ENCODE results near the gene USP9X. TPM values are rescaled to one million over a fixed set of nuclear protein-coding genes. Genes with fewer than 3 reads are reported as not detected.
A peak's percentile ranks its signal among the peaks of the same experiment; 100 is the strongest.
"Not testable (repeated sequence)": the region's sequence is repeated elsewhere in the genome, so short reads cannot be mapped to it uniquely, and the experiment has no call there.

Gene USP9X
- total RNA-seq, 8 experiments from 2014 or later = 52.5 to 97.8 (median 61.2) TPM

DNA sequence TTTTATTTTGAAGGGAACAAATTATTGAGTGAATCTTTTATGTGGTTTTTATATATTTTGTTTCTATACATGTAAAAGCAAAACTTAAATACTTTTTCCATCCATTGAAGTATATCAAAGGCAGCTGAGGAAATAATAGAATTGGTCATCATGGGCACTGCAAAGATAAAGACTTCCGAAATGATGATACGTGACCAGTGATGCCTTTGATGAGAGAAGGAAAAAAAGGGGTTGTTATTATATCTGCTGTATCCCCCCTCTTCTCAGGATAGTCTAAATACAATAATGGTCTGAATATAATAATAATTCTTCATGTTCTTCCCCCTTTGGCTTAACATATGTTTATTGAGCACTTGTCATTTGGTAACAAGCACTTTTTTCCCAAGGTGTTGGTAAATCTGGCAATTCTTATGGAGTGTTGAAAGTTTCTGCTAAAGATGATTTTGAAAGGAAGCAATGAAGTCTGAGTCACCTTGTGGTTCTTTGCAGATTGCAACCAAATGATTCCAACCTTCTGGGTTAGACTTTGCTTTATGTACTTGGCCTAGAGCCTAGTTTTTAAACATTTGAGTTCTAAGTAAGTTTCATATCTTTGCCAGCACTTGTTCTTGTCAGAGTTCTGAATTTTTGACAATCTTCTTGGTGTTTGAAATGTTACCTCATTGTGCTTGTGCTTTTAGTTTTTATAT, 60.8 kb downstream of the USP9X start:
- ATAC-seq (replicated peaks in 6 of 8) = peak in 2 of 8 experiments; percentile 38 to 54

DNA sequence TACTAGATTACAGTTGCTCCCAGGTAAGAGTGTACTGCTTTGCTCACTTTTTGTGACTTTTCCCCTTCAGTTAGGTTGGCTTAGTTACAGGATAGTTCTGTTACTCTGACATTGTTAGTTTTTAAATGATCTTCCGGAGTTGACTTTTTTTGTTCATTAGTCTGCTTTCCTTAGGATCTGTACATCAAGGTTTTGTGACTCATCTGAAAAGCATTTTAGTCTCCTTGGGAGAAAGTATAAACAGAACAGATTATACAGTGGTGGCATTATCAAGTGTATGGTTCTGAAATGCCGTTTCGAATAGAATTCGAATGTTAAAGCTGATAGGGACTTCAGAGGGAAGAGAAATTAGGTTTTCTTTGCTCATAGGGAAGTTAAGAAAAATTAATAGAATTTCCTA, 63.3 kb downstream of the USP9X start:
- Histone ChIP-seq H3K4me3 (no peak overlapping the region), H3K4me1 (replicated peaks in 1 of 2) (no peaks in the 10 kb centered on the region), H3K27ac (no peak overlapping the region)
- WGBS, 10 experiments = 65 to 100% (median 93%) methylated on average over 1 to 4 of the region's 4 CpGs; no CpG with 5 or more reads in 5 of the 10 experiments
- no peak for ATAC-seq (replicated peaks in 6 of 8)
- in situ Hi-C loops (cut with MboI; ENCODE audit: low pct_unique_long_range_greater_than_20kb in 2 of 9, low sequenced_read_pairs in 9 of 9, unreplicated experiment in 9 of 9) = no loop called here

More for the DNA sequence above, 60.8 kb downstream of the USP9X start:
- Histone ChIP-seq H3K4me1 (replicated peaks in 1 of 2) (no peaks in the 10 kb centered on the region), H3K4me3 (no peak overlapping the region), H3K27ac (no peak overlapping the region)
- WGBS, 10 experiments = 65 to 94% methylated on average over 2 of the region's 2 CpGs; no CpG with 5 or more reads in 8 of the 10 experiments
- in situ Hi-C loops (cut with MboI; ENCODE audit: low pct_unique_long_range_greater_than_20kb in 2 of 9, low sequenced_read_pairs in 9 of 9, unreplicated experiment in 9 of 9) = no loop called here

DNA sequence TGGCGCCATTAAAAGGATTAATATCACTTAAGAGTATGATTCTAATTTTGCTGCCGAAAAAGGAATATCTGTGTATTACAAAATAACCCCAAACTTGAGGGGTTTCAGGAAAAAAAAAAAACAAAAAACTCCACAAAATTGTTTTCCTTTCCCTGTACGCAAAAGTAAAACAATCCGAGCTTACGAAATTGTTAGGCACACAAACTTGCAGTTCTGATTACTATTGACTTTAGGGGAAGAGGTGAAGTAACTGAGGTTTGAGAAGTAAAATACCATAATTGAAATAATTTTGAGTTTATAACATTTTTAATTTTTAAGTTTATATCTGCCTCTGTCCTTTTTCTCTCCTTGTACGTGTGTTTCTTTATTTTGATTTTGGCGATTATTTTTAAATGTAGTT, 64.8 kb downstream of the USP9X start:
- H3K27ac ChIP-seq = no peak overlapping the region
- H3K4me3 ChIP-seq = no peak overlapping the region
- in situ Hi-C loops (cut with MboI; ENCODE audit: low pct_unique_long_range_greater_than_20kb in 2 of 9, low sequenced_read_pairs in 9 of 9, unreplicated experiment in 9 of 9) = no loop called here
- no peaks in the 10 kb centered on the region for H3K4me1 ChIP-seq (replicated peaks in 1 of 2)
- no peak for ATAC-seq (replicated peaks in 6 of 8)
- 67 to 100% (median 81%) methylated on average over 2 to 7 of the region's 7 CpGs; no CpG with 5 or more reads in 1 of the 10 experiments for WGBS, 10 experiments

DNA sequence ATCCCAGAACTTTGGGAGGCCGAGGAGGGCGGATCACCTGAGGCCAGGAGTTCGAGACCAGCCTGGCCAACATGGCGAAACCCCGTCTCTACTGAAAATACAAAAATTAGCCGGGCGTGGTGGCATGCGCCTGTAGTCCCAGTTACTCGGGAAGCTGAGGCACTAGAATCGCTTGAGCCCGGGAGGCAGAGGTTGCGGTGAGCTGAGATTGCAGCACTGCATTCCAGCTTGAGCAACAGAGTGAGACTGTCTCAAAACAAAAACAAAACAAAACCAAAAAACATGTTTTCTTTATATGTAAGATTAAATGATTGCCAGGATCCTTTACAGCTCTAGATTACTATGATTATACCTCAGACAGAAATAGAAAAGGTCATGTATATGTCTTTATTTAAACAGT, 66.5 kb downstream of the USP9X start:
- H3K4me3 ChIP-seq; ATAC-seq (replicated peaks in 6 of 8); H3K4me1 ChIP-seq (replicated peaks in 1 of 2); H3K27ac ChIP-seq; in situ Hi-C loops (cut with MboI; ENCODE audit: low pct_unique_long_range_greater_than_20kb in 2 of 9, low sequenced_read_pairs in 9 of 9, unreplicated experiment in 9 of 9): not testable (repeated sequence)
- WGBS, 10 experiments = 88 to 100% (median 100%) methylated on average over 3 to 5 of the region's 12 CpGs; no CpG with 5 or more reads in 7 of the 10 experiments

DNA sequence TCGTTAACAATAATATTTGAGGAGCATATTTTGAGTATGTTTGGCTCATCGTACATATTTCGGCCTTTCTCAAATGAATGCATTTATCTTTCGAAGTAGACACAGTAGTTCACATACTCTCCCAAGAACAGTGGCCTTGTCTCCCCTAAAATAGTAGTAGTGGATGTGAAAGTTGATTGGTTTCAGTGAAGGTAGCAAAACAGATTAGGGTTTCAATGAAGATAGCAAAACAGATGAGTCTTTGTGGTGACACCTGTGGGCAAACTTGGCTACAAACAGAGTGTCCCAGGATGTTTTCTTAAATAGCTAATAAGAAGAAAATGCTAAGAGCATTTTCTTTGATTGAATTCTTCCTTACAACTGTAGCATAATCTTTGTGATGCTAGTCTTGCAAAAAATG, 67.0 kb downstream of the USP9X start:
- WGBS, 10 experiments = 84 to 100% (median 95%) methylated on average over 1 to 4 of the region's 4 CpGs; no CpG with 5 or more reads in 3 of the 10 experiments
- no peak for ATAC-seq (replicated peaks in 6 of 8)
- H3K4me3 ChIP-seq = no peak overlapping the region
- in situ Hi-C loops (cut with MboI; ENCODE audit: low pct_unique_long_range_greater_than_20kb in 2 of 9, low sequenced_read_pairs in 9 of 9, unreplicated experiment in 9 of 9) = no loop called here
- H3K27ac ChIP-seq = no peak overlapping the region
- no peaks in the 10 kb centered on the region for H3K4me1 ChIP-seq (replicated peaks in 1 of 2)

DNA sequence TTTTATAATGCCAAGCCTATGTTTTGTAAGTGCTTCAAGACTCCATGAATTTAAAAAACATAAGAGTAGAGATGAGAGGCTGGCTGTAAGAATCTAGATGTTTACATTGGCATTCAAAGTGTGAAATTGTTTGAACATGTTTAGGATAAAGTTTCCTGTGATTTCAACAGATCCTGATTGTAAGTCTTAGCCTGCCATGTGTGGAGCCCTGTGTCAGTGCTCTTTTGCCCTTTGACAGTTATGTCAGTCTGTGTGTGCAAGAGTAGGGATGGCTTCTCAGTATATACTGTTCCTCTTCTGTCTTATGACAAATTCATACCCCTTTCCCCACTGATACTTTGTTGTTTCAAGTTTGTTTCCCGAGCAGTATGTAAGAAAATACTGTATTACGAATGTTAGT, 68.2 kb downstream of the USP9X start:
- Histone ChIP-seq H3K4me1 (replicated peaks in 1 of 2) (no peaks in the 10 kb centered on the region), H3K27ac (no peak overlapping the region), H3K4me3 (no peak overlapping the region)
- in situ Hi-C loops (cut with MboI; ENCODE audit: low pct_unique_long_range_greater_than_20kb in 2 of 9, low sequenced_read_pairs in 9 of 9, unreplicated experiment in 9 of 9) = no loop called here
- peak in 1 of 8 experiments; percentile 44 for ATAC-seq (replicated peaks in 6 of 8)
- 43 to 100% (median 79%) methylated on average over 1 to 2 of the region's 2 CpGs; no CpG with 5 or more reads in 6 of the 10 experiments for WGBS, 10 experiments

DNA sequence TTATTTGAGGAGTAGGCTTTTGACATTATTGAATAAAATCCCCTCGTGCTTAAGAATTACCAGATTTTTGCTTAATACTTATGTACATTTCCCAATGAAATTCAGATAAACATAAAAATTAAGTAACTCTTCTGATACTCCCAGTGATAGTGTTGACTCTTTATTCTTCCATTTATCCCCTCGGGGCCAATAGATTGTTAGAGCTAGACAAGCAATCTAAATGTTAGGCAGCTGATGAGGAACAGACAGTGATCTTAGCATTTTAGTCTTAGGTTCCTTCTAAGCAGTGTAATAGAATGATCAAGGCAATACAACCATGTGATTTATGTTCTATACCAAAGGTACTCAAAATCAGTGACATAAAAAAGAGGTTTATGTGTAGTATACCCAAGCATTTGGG, 68.7 kb downstream of the USP9X start:
- ATAC-seq (replicated peaks in 6 of 8) = peak in 1 of 8 experiments; percentile 80
- WGBS, 10 experiments = 59 to 100% (median 93%) methylated on average over 1 to 2 of the region's 2 CpGs; no CpG with 5 or more reads in 4 of the 10 experiments
- in situ Hi-C loops (cut with MboI; ENCODE audit: low pct_unique_long_range_greater_than_20kb in 2 of 9, low sequenced_read_pairs in 9 of 9, unreplicated experiment in 9 of 9) = no loop called here
- no peak overlapping the region for H3K27ac ChIP-seq
- no peak overlapping the region for H3K4me3 ChIP-seq
- no peaks in the 10 kb centered on the region for H3K4me1 ChIP-seq (replicated peaks in 1 of 2)

DNA sequence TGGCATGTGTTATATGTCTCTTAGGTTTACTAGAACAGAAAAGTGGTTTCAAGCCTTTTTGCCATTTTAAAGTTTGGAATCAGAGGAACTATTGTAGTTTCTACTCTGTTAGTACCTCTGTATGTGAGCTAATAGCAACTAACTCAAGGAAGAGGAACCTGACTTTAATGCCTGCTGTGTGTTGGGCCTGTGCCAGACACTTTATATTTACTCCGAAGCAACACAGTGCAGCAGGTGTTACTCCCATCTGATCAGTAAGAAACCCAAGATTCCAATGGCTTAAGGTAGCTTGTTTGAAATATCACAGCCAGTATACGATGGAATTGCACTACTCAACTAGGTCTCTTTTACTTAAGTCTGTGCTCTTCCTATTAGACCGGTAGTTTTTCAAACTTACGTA, 79.2 kb downstream of the USP9X start:
- 84 to 100% (median 94%) methylated on average over 2 to 4 of the region's 4 CpGs; no CpG with 5 or more reads in 7 of the 10 experiments for WGBS, 10 experiments
- in situ Hi-C loops (cut with MboI; ENCODE audit: low pct_unique_long_range_greater_than_20kb in 2 of 9, low sequenced_read_pairs in 9 of 9, unreplicated experiment in 9 of 9) = no loop called here
- Histone ChIP-seq H3K27ac (no peak overlapping the region), H3K4me3 (no peak overlapping the region), H3K4me1 (replicated peaks in 1 of 2) (no peaks in the 10 kb centered on the region)
- ATAC-seq (replicated peaks in 6 of 8) = no peak

DNA sequence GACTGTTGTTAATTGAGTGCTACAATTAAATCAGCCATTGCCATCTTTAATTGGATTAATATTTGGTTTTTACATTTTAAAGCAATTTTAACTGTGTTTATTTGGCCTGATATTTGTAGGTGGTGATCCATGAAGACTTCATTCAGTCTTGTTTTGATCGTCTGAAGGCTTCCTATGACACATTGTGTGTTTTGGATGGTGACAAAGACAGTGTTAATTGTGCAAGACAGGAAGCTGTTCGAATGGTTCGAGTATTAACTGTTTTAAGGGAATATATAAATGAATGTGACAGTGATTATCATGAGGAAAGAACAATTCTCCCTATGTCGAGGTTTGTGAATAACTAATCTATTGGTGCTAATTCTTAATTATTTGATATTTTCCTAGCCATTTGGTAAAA, 82.6 kb downstream of the USP9X start:
- in situ Hi-C loops (cut with MboI; ENCODE audit: low pct_unique_long_range_greater_than_20kb in 2 of 9, low sequenced_read_pairs in 9 of 9, unreplicated experiment in 9 of 9) = no loop called here
- Histone ChIP-seq H3K4me3 (no peak overlapping the region), H3K27ac (no peak overlapping the region), H3K4me1 (replicated peaks in 1 of 2) (no peaks in the 10 kb centered on the region)
- no peak for ATAC-seq (replicated peaks in 6 of 8)
- 24 to 100% (median 70%) methylated on average over 1 to 4 of the region's 4 CpGs; no CpG with 5 or more reads in 4 of the 10 experiments for WGBS, 10 experiments

DNA sequence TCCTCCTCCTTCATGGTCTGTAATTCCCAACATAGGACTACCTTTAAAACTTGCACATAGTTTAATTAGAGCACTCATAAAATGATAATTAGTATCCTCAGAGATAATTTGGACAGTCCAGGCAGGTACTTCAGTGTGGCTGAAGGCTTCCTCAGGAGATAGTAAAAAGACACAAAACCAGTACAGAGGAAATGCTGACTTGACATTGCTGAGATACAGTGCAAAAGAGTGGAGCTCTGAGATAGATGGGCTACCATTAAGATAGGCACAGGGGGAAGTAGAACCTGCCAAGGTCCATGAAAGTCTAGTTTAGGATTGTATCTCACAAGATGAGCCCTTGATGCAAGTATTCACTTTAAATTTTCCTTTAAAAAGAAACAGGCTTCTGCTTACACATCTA, 91.0 kb downstream of the USP9X start:
- no peak for ATAC-seq (replicated peaks in 6 of 8)
- Histone ChIP-seq H3K4me3 (no peak overlapping the region), H3K27ac (no peak overlapping the region), H3K4me1 (replicated peaks in 1 of 2) (no peaks in the 10 kb centered on the region)
- in situ Hi-C loops (cut with MboI; ENCODE audit: low pct_unique_long_range_greater_than_20kb in 2 of 9, low sequenced_read_pairs in 9 of 9, unreplicated experiment in 9 of 9) = no loop called here

DNA sequence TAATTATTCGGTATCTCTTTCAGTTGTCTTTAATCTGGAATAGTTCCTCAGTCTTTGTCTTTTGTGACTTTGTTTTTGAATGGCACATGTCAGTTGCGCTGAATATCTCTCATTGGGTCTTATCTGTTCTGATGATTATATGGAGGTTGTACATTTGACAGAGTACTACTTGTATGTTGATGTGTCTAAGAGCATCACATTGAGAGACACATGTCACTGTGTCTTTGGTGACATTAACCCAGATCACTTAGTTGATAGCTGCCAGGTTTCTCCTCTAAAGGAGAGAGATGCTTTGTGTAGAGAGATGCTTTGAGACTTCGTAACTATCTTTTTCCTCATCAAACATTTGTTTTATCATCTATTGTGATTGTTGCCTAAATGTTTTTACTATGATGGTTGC, 92.1 kb downstream of the USP9X start:
- in situ Hi-C loops (cut with MboI; ENCODE audit: low pct_unique_long_range_greater_than_20kb in 2 of 9, low sequenced_read_pairs in 9 of 9, unreplicated experiment in 9 of 9) = no loop called here
- H3K27ac ChIP-seq = no peak overlapping the region
- WGBS, 10 experiments = 74 to 100% (median 96%) methylated on average over 1 to 3 of the region's 3 CpGs; no CpG with 5 or more reads in 6 of the 10 experiments
- no peak overlapping the region for H3K4me3 ChIP-seq
- H3K4me1 ChIP-seq (replicated peaks in 1 of 2) = no peaks in the 10 kb centered on the region
- no peak for ATAC-seq (replicated peaks in 6 of 8)

DNA sequence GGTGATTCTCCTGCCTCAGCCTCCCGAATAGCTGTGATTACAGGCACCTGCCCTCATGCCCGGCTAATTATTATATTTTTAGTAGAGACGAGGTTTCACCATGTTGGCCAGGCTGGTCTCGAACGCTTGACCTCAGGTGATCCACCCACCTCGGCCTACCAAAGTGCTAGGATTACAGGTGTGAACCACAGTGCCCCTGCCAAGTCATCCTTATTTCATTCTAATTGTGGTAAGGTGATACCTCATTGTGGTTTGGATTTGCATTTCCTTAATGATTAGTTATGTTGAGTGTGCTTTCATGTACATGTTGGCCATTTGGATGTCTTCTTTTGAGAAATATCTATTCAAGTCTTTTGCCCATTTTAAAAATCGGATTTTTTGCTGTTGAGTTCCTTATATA, 93.0 kb downstream of the USP9X start:
- Histone ChIP-seq H3K4me1 (replicated peaks in 1 of 2) (no peaks in the 10 kb centered on the region), H3K4me3 (no peak overlapping the region), H3K27ac (no peak overlapping the region)
- WGBS, 10 experiments = 0 to 100% (median 81%) methylated on average over 1 to 5 of the region's 7 CpGs; no CpG with 5 or more reads in 5 of the 10 experiments
- ATAC-seq (replicated peaks in 6 of 8) = no peak
- in situ Hi-C loops (cut with MboI; ENCODE audit: low pct_unique_long_range_greater_than_20kb in 2 of 9, low sequenced_read_pairs in 9 of 9, unreplicated experiment in 9 of 9) = no loop called here

DNA sequence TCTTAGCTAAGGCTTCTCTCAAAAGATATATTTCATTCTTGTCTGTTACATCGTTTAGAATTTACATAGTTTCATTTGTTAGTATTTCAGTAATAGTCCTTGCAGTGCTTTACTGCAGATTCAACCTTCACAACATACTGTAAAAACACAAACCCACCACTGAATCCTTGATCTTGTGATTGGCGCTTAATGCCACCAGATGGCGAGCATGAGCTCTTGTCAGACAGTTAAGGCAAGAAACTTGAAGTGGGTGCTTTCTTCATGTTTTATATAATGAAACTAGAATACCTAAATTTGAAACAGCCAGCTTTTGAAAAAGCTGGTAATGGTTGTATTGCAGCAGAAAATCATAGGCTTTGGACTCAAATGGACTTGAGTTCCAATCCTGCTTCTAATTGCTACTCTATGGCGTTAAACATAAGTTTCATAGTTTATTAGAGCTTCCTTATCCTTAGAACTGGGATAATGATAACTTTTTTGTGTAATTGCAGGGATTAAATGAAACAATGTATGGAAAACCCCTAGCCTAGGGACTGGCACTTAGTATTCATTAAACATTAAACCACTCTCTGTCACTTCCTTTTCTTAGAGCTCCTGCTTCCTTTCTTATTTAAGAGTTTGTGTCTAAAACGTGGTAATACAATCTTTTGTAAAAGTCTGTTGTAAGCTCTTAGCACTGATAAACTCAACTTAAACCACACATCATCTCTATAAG, 95.1 kb downstream of the USP9X start:
- Histone ChIP-seq H3K4me3 (no peak overlapping the region), H3K27ac (no peak overlapping the region), H3K4me1 (replicated peaks in 1 of 2) (no peaks in the 10 kb centered on the region)
- WGBS, 10 experiments = 0 to 71% (median 31%) methylated on average over 1 to 5 of the region's 5 CpGs; no CpG with 5 or more reads in 2 of the 10 experiments
- in situ Hi-C loops (cut with MboI; ENCODE audit: low pct_unique_long_range_greater_than_20kb in 2 of 9, low sequenced_read_pairs in 9 of 9, unreplicated experiment in 9 of 9) = no loop called here
- ATAC-seq (replicated peaks in 6 of 8) = peak in 3 of 8 experiments; percentile 54 to 56 (median 55)
